GM12878 (cell line): ENCODE measurements around the gene STAT4.

Source experiments
- CTCF ChIP-seq, 3 experiments: IDR thresholded peaks in 2 of 3; conservative IDR thresholded peaks in 1 of 3; 2 replicates each; pipeline ENCODE4 v1.5.1; 2011; ENCODE audit warnings: low read depth in 3 of 3, low read length in 3 of 3, mild to moderate bottlenecking in 3 of 3, control low read depth in 2 of 3, moderate library complexity in 2 of 3, inconsistent platforms in 1 of 3, mixed read lengths in 1 of 3; ENCODE audit not compliant: control insufficient read depth in 2 of 3, insufficient read depth in 1 of 3; ENCODE audit errors: extremely low read depth in 1 of 3
- EGR1 ChIP-seq, 2 experiments: IDR thresholded peaks; 1 replicate in 1 of 2; 2 replicates in 1 of 2; pipeline ENCODE4 v1.6.1; 2011 to 2012; ENCODE audit warnings: low read depth in 2 of 2, low read length in 2 of 2, borderline replicate concordance in 1 of 2, mild to moderate bottlenecking in 1 of 2, moderate library complexity in 1 of 2
- RFX5 ChIP-seq: IDR thresholded peaks from 2 replicates; pipeline ENCODE4 v1.6.1; 2011; ENCODE audit warnings: low read depth, low read length, improper control_type of control experiment

- no peak for TF ChIP-seq RFX5
- no peak for TF ChIP-seq CTCF (IDR thresholded peaks at IDR 0.05 in 2 of 3, conservative IDR thresholded peaks at IDR 0.05 in 1 of 3; ENCODE audit: control insufficient read depth in 2 of 3, extremely low read depth in 1 of 3, insufficient read depth in 1 of 3, low read depth in 3 of 3, low read length in 3 of 3)
- no peak for TF ChIP-seq EGR1 (IDR thresholded peaks at IDR 0.05; ENCODE audit: borderline replicate concordance in 1 of 2, low read depth in 2 of 2, low read length in 2 of 2)
Measured at GRCh38 chr2:191078165-191078867, 72.5 kb downstream of the STAT4 start.
